HepG2 (cell line): ENCODE measurements around the gene SLC51B. TPM values are rescaled to one million over a fixed set of nuclear protein-coding genes. Genes with fewer than 3 reads are reported as not detected.

Experiments used
- BHLHE40 ChIP-seq: IDR thresholded peaks from 2 replicates; pipeline ENCODE4 v1.6.1; 2011; ENCODE audit warnings: low read length, improper control_type of control experiment
- GMEB1 ChIP-seq: sonication (generic); formaldehyde crosslinking; IDR thresholded peaks from 2 replicates; pipeline ENCODE4 v1.5.1; 2020; ENCODE audit warnings: missing genetic modification reagents, mild to moderate bottlenecking, borderline replicate concordance
- HNF4G ChIP-seq, 2 experiments: sonication (generic) in 1 of 2; formaldehyde crosslinking in 1 of 2; IDR thresholded peaks; 2 replicates each; pipeline versions ENCODE4 v1.4.0 to v1.6.1; 2011 to 2020; ENCODE audit warnings: borderline replicate concordance in 2 of 2, low read depth in 2 of 2, mild to moderate bottlenecking in 2 of 2, low read length in 1 of 2, missing genetic modification reagents in 1 of 2, moderate library complexity in 1 of 2
- HOMEZ ChIP-seq: IDR thresholded peaks from 2 replicates; pipeline ENCODE4 v1.6.1; 2016; ENCODE audit warnings: low read depth
- POLR2A ChIP-seq, 2 experiments: IDR thresholded peaks; 2 replicates each; pipeline ENCODE4 v1.6.1; 2011; ENCODE audit warnings: low read depth in 2 of 2, low read length in 2 of 2, mild to moderate bottlenecking in 1 of 2, moderate library complexity in 1 of 2; ENCODE audit not compliant: insufficient read depth in 1 of 2
- RARA ChIP-seq: IDR thresholded peaks from 2 replicates; pipeline ENCODE4 v1.6.1; 2016; ENCODE audit warnings: missing genetic modification reagents, missing compliant biosample characterization
- SNAPC5 ChIP-seq: sonication (generic); formaldehyde crosslinking; IDR thresholded peaks from 2 replicates; pipeline ENCODE4 v1.8.1; 2023; ENCODE audit warnings: mild to moderate bottlenecking, missing genetic modification reagents, borderline replicate concordance
- SOX5 ChIP-seq: IDR thresholded peaks from 2 replicates; pipeline ENCODE4 v1.6.1; 2016; ENCODE audit warnings: borderline replicate concordance
- ZNF260 ChIP-seq: sonication (generic); formaldehyde crosslinking; IDR thresholded peaks from 2 replicates; pipeline ENCODE4 v1.4.0; 2020; ENCODE audit warnings: missing genetic modification reagents, low read depth, mild to moderate bottlenecking, borderline replicate concordance
- ZNF354B ChIP-seq: sonication (generic); formaldehyde crosslinking; IDR thresholded peaks from 2 replicates; pipeline ENCODE4 v1.8.0; 2022; ENCODE audit warnings: mild to moderate bottlenecking, missing genetic modification reagents
- ZNF639 ChIP-seq: conservative IDR thresholded peaks from 2 replicates; pipeline ENCODE4 v1.6.1; 2018; ENCODE audit warnings: missing genetic modification reagents
- ZNF646 ChIP-seq: sonication (generic); formaldehyde crosslinking; IDR thresholded peaks from 2 replicates; pipeline ENCODE4 v1.9.0; 2021; ENCODE audit warnings: mild to moderate bottlenecking, missing genetic modification reagents
- ZNF772 ChIP-seq: sonication (generic); formaldehyde crosslinking; IDR thresholded peaks from 2 replicates; pipeline ENCODE4 v1.5.0; 2020; ENCODE audit warnings: mild to moderate bottlenecking, missing genetic modification reagents
- ZSCAN5A ChIP-seq: sonication (generic); formaldehyde crosslinking; IDR thresholded peaks from 2 replicates; pipeline ENCODE4 v1.8.0; 2022; ENCODE audit warnings: mild to moderate bottlenecking, missing genetic modification reagents, borderline replicate concordance
- polyA plus RNA-seq, 8 experiments: library from polyadenylated mRNA; depleted of rRNA in 3 of 8; stranded (reverse) in 7 of 8; unstranded in 1 of 8; fragments of >200 nt; fragmentation: Illumina TruSeq in 4 of 8; extraction: Trizol in 4 of 8; gene quantifications; 2 replicates each; pipeline versions ENCODE4 v1.2.1 to v1.2.3, GENCODE V29; 2011 to 2016; ENCODE audit warnings: low read depth in 4 of 8, missing spikeins in 1 of 8, mixed read lengths in 1 of 8; ENCODE audit not compliant: insufficient read depth in 1 of 8
- total RNA-seq, 5 experiments: library from RNA; depleted of rRNA; stranded (reverse); fragments of >200 nt; fragmentation: Illumina TruSeq; extraction: Trizol; gene quantifications; 2 replicates each; pipeline ENCODE4 v1.2.3, GENCODE V29; 2016; ENCODE audit warnings: low read depth in 1 of 5

Gene SLC51B
- total and polyA plus RNA-seq, 2 of the 13 experiments (the other 11 are each of a cell fraction or from before 2014, with no cell fraction given), result 14.9 to 17.1 TPM

GRCh38 chr15:65032801-65033537, 12.2 kb upstream of the SLC51B start (continued):
- no peak for TF ChIP-seq ZNF260 (CRISPR knock-in tag)
- 0 out of 2 replicates have a peak, but pooled peaks have one; percentile 52 for TF ChIP-seq SOX5 (CRISPR knock-in tag)
- no peak for TF ChIP-seq ZSCAN5A
- no peak for TF ChIP-seq ZNF639
- TF ChIP-seq SNAPC5 (CRISPR knock-in tag), result 0 out of 2 replicates have a peak, but pooled peaks have one; percentile 43
- TF ChIP-seq ZNF772, result 0 out of 2 replicates have a peak, but pooled peaks have one; percentile 75
- 0 out of 2 replicates have a peak, but pooled peaks have one; percentile 28 for TF ChIP-seq BHLHE40
- TF ChIP-seq ZNF646 (CRISPR knock-in tag), result peak; percentile 70; the same call in 1 of the 2 replicates
- no peak for TF ChIP-seq ZNF354B
- TF ChIP-seq POLR2A (IDR thresholded peaks at IDR 0.05; ENCODE audit: insufficient read depth in 1 of 2, low read depth in 2 of 2, low read length in 2 of 2), result peak in 1 of 2 experiments; percentile 52; a peak in 1 of 4 replicates
- peak; percentile 39; the same call in 1 of the 2 replicates for TF ChIP-seq GMEB1 (CRISPR knock-in tag)
- TF ChIP-seq HOMEZ (CRISPR knock-in tag), result peak; percentile 47; the same call in 1 of the 2 replicates
- TF ChIP-seq RARA, result peak; percentile 15; the same call in 1 of the 2 replicates
- 0 out of 2 replicates have a peak, but pooled peaks have one; percentile 12 for TF ChIP-seq HNF4G (IDR thresholded peaks at IDR 0.05; ENCODE audit: borderline replicate concordance, low read depth, low read length)
- no peak; the same call in 1 of the 2 replicates for TF ChIP-seq HNF4G (CRISPR knock-in tag; IDR thresholded peaks at IDR 0.05; ENCODE audit: borderline replicate concordance, low read depth)
